ENCODE data around the gene GGNBP2. TPM values are rescaled to one million over a fixed set of nuclear protein-coding genes. Genes with fewer than 3 reads are reported as not detected.

The GGNBP2 gene
- polyA plus RNA-seq, 5 donors = 77.3 to 97.0 (median 95.6) TPM

- peak; percentile 31 to 68 for DNase-seq
These were observed 84.6 kb downstream of the GGNBP2 start for GRCh38 chr17:36629252-36629847.

DNA sequence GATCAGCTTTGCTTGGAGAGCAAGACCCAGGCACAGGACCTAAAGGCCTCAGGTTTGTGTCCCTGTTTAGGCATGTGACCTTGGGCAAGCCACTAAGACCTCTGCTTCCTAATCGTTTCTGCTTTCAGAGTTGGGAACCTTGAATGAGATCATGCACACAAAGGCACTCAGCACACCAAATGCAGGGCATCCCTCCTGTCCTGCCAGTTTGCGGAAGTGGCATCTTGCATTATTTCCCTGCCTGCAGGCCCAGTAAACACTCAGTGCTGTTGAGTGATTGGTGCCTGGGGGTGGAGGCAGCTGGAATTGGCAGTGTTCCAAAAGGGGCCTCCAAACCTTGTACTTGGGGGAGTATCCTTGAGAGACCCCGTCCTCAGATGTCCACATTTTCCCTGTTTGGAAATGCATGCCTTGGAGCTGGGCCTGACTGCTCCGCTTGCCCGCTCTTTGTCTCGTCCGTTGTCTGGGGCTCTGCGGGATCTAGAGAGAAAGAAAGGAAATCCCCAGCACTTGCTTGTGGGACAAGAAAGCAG is 85.3 kb downstream of the GGNBP2 start:
- DNase-seq = no peak

DNA sequence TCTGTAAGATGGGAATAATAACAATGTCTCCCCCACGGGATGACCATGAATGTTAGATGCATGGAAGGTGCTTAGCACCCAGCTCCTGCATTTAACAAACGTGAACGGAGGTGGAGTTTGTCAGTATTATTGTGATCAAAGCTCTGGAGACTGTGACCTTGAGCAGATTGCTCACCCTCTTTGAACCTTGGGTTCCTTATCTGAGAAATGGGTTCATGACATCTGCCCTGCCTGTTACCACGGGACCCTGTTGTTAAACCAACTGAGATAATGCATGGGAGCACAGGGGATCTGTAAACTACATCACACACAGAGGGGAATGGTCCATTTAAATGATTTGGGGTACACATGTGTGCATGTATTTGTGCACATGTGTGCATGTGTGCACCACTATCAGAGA is 86.3 kb downstream of the GGNBP2 start:
- DNase-seq = no peak

GRCh38 chr17:36632916-36633771 is 88.4 kb downstream of the GGNBP2 start:
- DNase-seq = no peak

Other genes starting within 250 kb of the GGNBP2 start
- not detected for gene TBC1D3G, start 221.0 kb upstream of the GGNBP2 start, polyA plus RNA-seq (ENCODE audit: insufficient read depth in 1 of 5, insufficient read length in 5 of 5, low replicate concordance in 1 of 5)
- not detected for gene TBC1D3H, start 156.5 kb upstream of the GGNBP2 start, polyA plus RNA-seq (ENCODE audit: insufficient read depth in 1 of 5, insufficient read length in 5 of 5, low replicate concordance in 1 of 5)
- gene ZNHIT3, start 58.2 kb upstream of the GGNBP2 start, polyA plus RNA-seq (ENCODE audit: insufficient read depth in 1 of 5, insufficient read length in 5 of 5, low replicate concordance in 1 of 5) = 10 to 100 TPM; 54.3 to 70.1 (median 63.7) TPM
- gene MYO19, start 10.1 kb upstream of the GGNBP2 start, polyA plus RNA-seq (ENCODE audit: insufficient read depth in 1 of 5, insufficient read length in 5 of 5, low replicate concordance in 1 of 5) = 10 to 100 TPM; 43.3 to 58.5 (median 50.1) TPM
- gene PIGW, start 9.9 kb upstream of the GGNBP2 start, polyA plus RNA-seq (ENCODE audit: insufficient read depth in 1 of 5, insufficient read length in 5 of 5, low replicate concordance in 1 of 5) = 10 to 100 TPM in 1 of 5 donors, 1 to 10 TPM in 4; 6.7 to 14.0 (median 8.9) TPM
- gene DHRS11, start 47.0 kb downstream of the GGNBP2 start, polyA plus RNA-seq (ENCODE audit: insufficient read depth in 1 of 5, insufficient read length in 5 of 5, low replicate concordance in 1 of 5) = 10 to 100 TPM; 10.3 to 13.2 (median 11.9) TPM
- 1 to 10 TPM; 2.8 to 5.4 (median 4.2) TPM for gene MRM1, start 56.7 kb downstream of the GGNBP2 start, polyA plus RNA-seq (ENCODE audit: insufficient read depth in 1 of 5, insufficient read length in 5 of 5, low replicate concordance in 1 of 5)

Measured in right lung (tissue), 5 donors.